ENCODE results near the gene EEF1AKMT2. TPM values are rescaled to one million over a fixed set of nuclear protein-coding genes. Genes with fewer than 3 reads are reported as not detected.

EEF1AKMT2 gene
- total RNA-seq, 2 experiments from 2014 or later: 22.3 to 26.3 TPM

DNA sequence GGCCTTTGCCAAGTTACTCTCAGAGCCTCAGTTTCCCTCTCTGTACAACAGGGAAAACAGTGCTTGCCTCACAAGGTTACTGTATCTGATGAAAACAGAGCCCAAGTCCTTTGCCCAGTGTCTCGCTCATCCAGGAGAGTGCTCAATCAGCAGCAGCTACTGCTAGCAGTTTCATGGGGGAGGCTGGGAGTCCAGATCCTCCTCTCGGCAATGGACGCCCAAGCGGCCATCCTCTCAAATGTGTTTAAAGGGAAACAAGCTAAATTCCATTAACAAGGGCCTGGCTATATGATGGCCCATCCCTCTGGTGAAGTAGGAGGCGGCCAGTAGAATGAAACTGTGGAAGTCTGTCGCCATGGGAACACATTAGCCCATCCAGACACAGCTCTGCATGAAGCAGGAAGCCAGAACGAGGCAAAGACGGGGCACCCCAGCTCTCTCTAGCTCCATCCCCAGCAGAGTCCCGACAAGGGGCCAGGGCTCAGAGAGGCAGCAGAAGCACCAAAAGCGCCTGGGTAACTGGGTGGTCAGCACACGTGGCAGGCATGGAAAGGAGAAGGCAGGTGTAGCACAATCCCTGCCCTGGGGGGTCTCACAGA is 82.7 kb downstream of the EEF1AKMT2 start:
- no peak for DNase-seq
- Mint-ChIP-seq H3K36me3 (peaks cover 16% of the 10 kb centered on the region), H3K4me1 (peaks cover 87% of the 10 kb centered on the region), H3K27me3 (no peaks in the 10 kb centered on the region), H3K4me3 (no peak overlapping the region), H3K27ac (peak overlapping the region; percentile 71), H3K9me3 (ENCODE audit: low read depth) (no peaks in the 10 kb centered on the region)
- ATAC-seq: no peak
- CTCF ChIA-PET: interaction anchor here (1.2 to 10.8 kb wide), 3 partner anchors 9 to 32 kb away, joined by 3 to 76 read pairs (median 52); no protein-coding TSS in a partner anchor

GRCh38 chr10:124708246-124708779 is 83.4 kb downstream of the EEF1AKMT2 start:
- Mint-ChIP-seq H3K4me1 (peaks cover 86% of the 10 kb centered on the region), H3K27ac (peak overlapping the region; percentile 71)

More at GRCh38 chr10:124708246-124708779, 83.4 kb downstream of the EEF1AKMT2 start:
- DNase-seq: no peak
- H3K27me3 Mint-ChIP-seq: no peaks in the 10 kb centered on the region
- H3K4me3 Mint-ChIP-seq: no peak overlapping the region
- H3K9me3 Mint-ChIP-seq (ENCODE audit: low read depth): no peaks in the 10 kb centered on the region
- no peak for ATAC-seq
- H3K36me3 Mint-ChIP-seq: peaks cover 16% of the 10 kb centered on the region
- CTCF ChIA-PET: interaction anchor here (1.1 to 10.8 kb wide), 4 partner anchors 10 to 38 kb away, joined by 3 to 76 read pairs (median 28); no protein-coding TSS in a partner anchor

Other genes with a start within 250 kb of the EEF1AKMT2 start
- gene FAM53B, start 47.5 kb downstream of the EEF1AKMT2 start, total RNA-seq: 10 to 100 TPM; 33.5 to 45.5 TPM
- 10 to 100 TPM; 13.5 to 19.0 TPM for gene ABRAXAS2, start 9.9 kb upstream of the EEF1AKMT2 start, total RNA-seq
- gene ZRANB1, start 150.2 kb upstream of the EEF1AKMT2 start, total RNA-seq: 10 to 100 TPM in 1 of 2 experiments, 1 to 10 TPM in 1; 9.8 to 11.5 TPM

Data from activated CD8-positive, alpha-beta memory T cell treated with anti-CD3 and anti-CD28 coated beads, Interleukin-2, amount 10 ng/mL, durations not matched to agents 7 days and 5 days (primary cell).